Trophoblast cell (in vitro differentiated cells and primary cell): Measurements from ENCODE around the gene IFNAR1.

Experiments used
- DNase-seq, 2 donors: peaks; one replicate each; pipeline ENCODE4 v3.0.0-alpha.2; 2016
- H2AFZ ChIP-seq: 2 replicates; pipeline ENCODE4 v1.6.1; 2013; ENCODE audit warnings: low read length, moderate library complexity, mild to moderate bottlenecking; ENCODE audit not compliant: insufficient read depth, poor library complexity
- H2AK5ac ChIP-seq: 2 replicates; pipeline ENCODE4 v1.6.1; 2013; ENCODE audit warnings: mild to moderate bottlenecking, low read length
- H2BK120ac ChIP-seq: 2 replicates; pipeline ENCODE4 v1.6.1; 2013; ENCODE audit warnings: low read length, mild to moderate bottlenecking, moderate library complexity; ENCODE audit not compliant: insufficient read depth, poor library complexity
- H2BK12ac ChIP-seq: 2 replicates; pipeline ENCODE4 v1.6.1; 2013; ENCODE audit warnings: mild to moderate bottlenecking, low read length, moderate library complexity
- H2BK5ac ChIP-seq: 2 replicates; pipeline ENCODE4 v1.6.1; 2013; ENCODE audit warnings: low read length, low read depth, moderate library complexity, mild to moderate bottlenecking; ENCODE audit not compliant: poor library complexity
- H3K14ac ChIP-seq: 2 replicates; pipeline ENCODE4 v1.6.1; 2013; ENCODE audit warnings: mild to moderate bottlenecking, low read length
- H3K18ac ChIP-seq: 2 replicates; pipeline ENCODE4 v1.6.1; 2013; ENCODE audit warnings: mild to moderate bottlenecking, low read length
- H3K23ac ChIP-seq: 2 replicates; pipeline ENCODE4 v1.6.1; 2013; ENCODE audit warnings: low read length
- H3K27ac ChIP-seq: 2 replicates; pipeline ENCODE4 v1.5.1; 2013; ENCODE audit warnings: low read depth, mild to moderate bottlenecking, inconsistent platforms, low read length, moderate library complexity
- H3K27me3 ChIP-seq: 2 replicates; pipeline ENCODE4 v1.6.1; 2013; ENCODE audit warnings: inconsistent platforms, mild to moderate bottlenecking, low read length, moderate library complexity; ENCODE audit not compliant: insufficient read depth
- H3K36me3 ChIP-seq, 2 experiments: 1 replicate in 1 of 2; 2 replicates in 1 of 2; pipeline ENCODE4 v1.6.1; 2013; ENCODE audit warnings: low read length in 2 of 2, mild to moderate bottlenecking in 2 of 2, moderate library complexity in 1 of 2; ENCODE audit not compliant: insufficient read depth in 2 of 2, control insufficient read depth in 1 of 2
- H3K4ac ChIP-seq: 2 replicates; pipeline ENCODE4 v1.6.1; 2013; ENCODE audit warnings: low read depth, mild to moderate bottlenecking, low read length, moderate library complexity
- H3K4me1 ChIP-seq, 2 experiments: 1 replicate in 1 of 2; 2 replicates in 1 of 2; pipeline ENCODE4 v1.6.1; 2013; ENCODE audit warnings: low read length in 2 of 2, mild to moderate bottlenecking in 2 of 2, moderate library complexity in 1 of 2; ENCODE audit not compliant: insufficient read depth in 2 of 2, control insufficient read depth in 1 of 2
- H3K4me2 ChIP-seq: 2 replicates; pipeline ENCODE4 v1.6.1; 2013; ENCODE audit warnings: inconsistent platforms, mild to moderate bottlenecking, low read length, moderate library complexity
- H3K4me3 ChIP-seq: 2 replicates; pipeline ENCODE4 v1.5.1; 2013; ENCODE audit warnings: mild to moderate bottlenecking, low read depth, low read length, inconsistent platforms
- H3K79me1 ChIP-seq: one replicate; pipeline ENCODE4 v1.6.1; 2013; ENCODE audit warnings: low read length
- H3K79me2 ChIP-seq: 2 replicates; pipeline ENCODE4 v1.6.1; 2013; ENCODE audit warnings: low read length, mild to moderate bottlenecking; ENCODE audit not compliant: control insufficient read depth, insufficient read depth, poor library complexity
- H3K9ac ChIP-seq: 2 replicates; pipeline ENCODE4 v1.6.1; 2013; ENCODE audit warnings: mild to moderate bottlenecking, low read length
- H3K9me3 ChIP-seq: 2 replicates; pipeline ENCODE4 v1.6.1; 2013; ENCODE audit warnings: low read depth, mild to moderate bottlenecking, control low read depth, inconsistent platforms, low read length; ENCODE audit not compliant: insufficient read depth
- H4K12ac ChIP-seq: 2 replicates; pipeline ENCODE4 v1.6.1; 2013; ENCODE audit warnings: low read depth, mild to moderate bottlenecking, low read length, moderate library complexity
- H4K8ac ChIP-seq: 2 replicates; pipeline ENCODE4 v1.6.1; 2013; ENCODE audit warnings: low read depth, mild to moderate bottlenecking, low read length, moderate library complexity
- H4K91ac ChIP-seq: one replicate; pipeline ENCODE4 v1.6.1; 2013; ENCODE audit warnings: low read depth, mild to moderate bottlenecking, low read length, moderate library complexity
- WGBS: extraction: QIAGEN DNeasy Blood & Tissue Kit; methylation state at CpG from one replicate; pipeline ENCODE4 v1.1.7; 2013; ENCODE audit warnings: missing lambda C conversion rate; ENCODE audit not compliant: insufficient read length, insufficient coverage; ENCODE audit errors: extremely low coverage; 5-methylcytosine and 5-hydroxymethylcytosine counted together

Gene IFNAR1

GRCh38 chr21:33387294-33387693, 62.5 kb downstream of the IFNAR1 start:
- WGBS: no CpG with 5 or more reads among the region's 6 CpGs
- no peaks in the 10 kb centered on the region for H3K36me3 ChIP-seq
- no peaks in the 10 kb centered on the region for H3K79me2 ChIP-seq
- H2AFZ ChIP-seq: no peak overlapping the region
- no peak overlapping the region for H3K23ac ChIP-seq
- no peak overlapping the region for H3K27ac ChIP-seq
- no peaks in the 10 kb centered on the region for H3K27me3 ChIP-seq
- no peaks in the 10 kb centered on the region for H3K79me1 ChIP-seq
- no peak overlapping the region for H2BK12ac ChIP-seq
- no peak overlapping the region for H3K18ac ChIP-seq
- no peaks in the 10 kb centered on the region for H3K9me3 ChIP-seq
- peaks cover 8 to 12% of the 10 kb centered on the region in 2 experiments for H3K4me1 ChIP-seq
- H4K12ac ChIP-seq: no peak overlapping the region
- no peak overlapping the region for H2BK120ac ChIP-seq
- H3K4ac ChIP-seq: no peak overlapping the region
- no peak overlapping the region for H3K14ac ChIP-seq
- H3K9ac ChIP-seq: no peak overlapping the region
- no peak overlapping the region for H2AK5ac ChIP-seq
- no peak overlapping the region for H2BK5ac ChIP-seq
- no peak overlapping the region for H4K8ac ChIP-seq
- no peak overlapping the region for H3K4me2 ChIP-seq
- no peak for DNase-seq
- no peak overlapping the region for H4K91ac ChIP-seq
- H3K4me3 ChIP-seq: no peak overlapping the region

GRCh38 chr21:33388188-33388587, 63.4 kb downstream of the IFNAR1 start:
- no peak overlapping the region for H4K91ac ChIP-seq
- no CpG with 5 or more reads among the region's 4 CpGs for WGBS
- H2AFZ ChIP-seq: no peak overlapping the region
- peaks cover 3 to 7% of the 10 kb centered on the region in 2 experiments for H3K4me1 ChIP-seq
- no peak overlapping the region for H2AK5ac ChIP-seq
- no peak for DNase-seq
- no peak overlapping the region for H3K18ac ChIP-seq
- no peak overlapping the region for H3K4ac ChIP-seq
- no peak overlapping the region for H3K4me2 ChIP-seq
- no peak overlapping the region for H4K12ac ChIP-seq
- H3K9ac ChIP-seq: no peak overlapping the region
- H2BK120ac ChIP-seq: no peak overlapping the region
- no peak overlapping the region for H3K27ac ChIP-seq
- H2BK5ac ChIP-seq: no peak overlapping the region
- H3K14ac ChIP-seq: no peak overlapping the region
- H4K8ac ChIP-seq: no peak overlapping the region
- no peaks in the 10 kb centered on the region for H3K27me3 ChIP-seq
- H3K79me1 ChIP-seq: no peaks in the 10 kb centered on the region
- H3K23ac ChIP-seq: no peak overlapping the region
- H2BK12ac ChIP-seq: no peak overlapping the region
- H3K36me3 ChIP-seq: no peaks in the 10 kb centered on the region
- no peaks in the 10 kb centered on the region for H3K9me3 ChIP-seq
- H3K79me2 ChIP-seq: no peaks in the 10 kb centered on the region
- no peak overlapping the region for H3K4me3 ChIP-seq

- Histone ChIP-seq H3K23ac (no peak overlapping the region), H3K27me3 (no peaks in the 10 kb centered on the region), H3K4me1 (no peaks in the 10 kb centered on the region), H4K8ac (no peak overlapping the region), H3K14ac (no peak overlapping the region), H3K18ac (no peak overlapping the region), H2BK120ac (no peak overlapping the region), H2AFZ (no peak overlapping the region), H3K4me3 (no peak overlapping the region), H3K79me1 (no peaks in the 10 kb centered on the region), H4K12ac (no peak overlapping the region), H4K91ac (no peak overlapping the region), H2BK12ac (no peak overlapping the region), H3K9me3 (no peaks in the 10 kb centered on the region), H3K9ac (no peak overlapping the region), H3K27ac (no peak overlapping the region), H3K79me2 (no peaks in the 10 kb centered on the region), H3K4ac (no peak overlapping the region), H2BK5ac (no peak overlapping the region), H3K4me2 (no peak overlapping the region), H3K36me3 (no peaks in the 10 kb centered on the region), H2AK5ac (no peak overlapping the region)
- WGBS: no CpG with 5 or more reads among the region's 5 CpGs
- no peak for DNase-seq
Measured at GRCh38 chr21:33390479-33390878, 65.7 kb downstream of the IFNAR1 start.

DNA sequence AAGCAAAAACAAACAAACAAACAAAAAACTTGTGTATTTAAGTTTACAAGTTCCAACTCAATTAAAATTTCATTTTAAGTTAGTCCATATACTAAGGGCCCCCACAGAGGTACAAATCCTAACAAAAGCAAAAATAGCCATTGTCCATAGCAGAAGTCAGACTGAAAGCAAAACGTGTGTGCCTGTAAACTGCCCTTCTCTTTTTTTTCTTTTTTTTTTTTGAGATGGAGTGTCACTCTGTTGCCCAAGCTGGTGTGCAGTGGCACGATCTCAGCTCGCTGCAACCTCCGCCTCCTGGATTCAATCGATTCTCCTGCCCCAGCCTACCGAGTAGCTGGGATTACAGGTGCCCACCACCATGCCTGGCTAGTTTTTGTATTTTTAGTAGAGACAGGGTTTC, 66.9 kb downstream of the IFNAR1 start:
- Histone ChIP-seq H3K4ac (no peak overlapping the region), H3K27me3 (no peaks in the 10 kb centered on the region), H3K4me1 (no peaks in the 10 kb centered on the region), H4K91ac (no peak overlapping the region), H3K18ac (no peak overlapping the region), H3K79me2 (no peaks in the 10 kb centered on the region), H3K4me2 (no peak overlapping the region), H2BK12ac (no peak overlapping the region), H3K36me3 (no peaks in the 10 kb centered on the region), H4K8ac (no peak overlapping the region), H3K27ac (no peak overlapping the region), H2AK5ac (no peak overlapping the region), H3K9me3 (no peaks in the 10 kb centered on the region), H2AFZ (no peak overlapping the region), H4K12ac (no peak overlapping the region), H3K23ac (no peak overlapping the region), H3K14ac (no peak overlapping the region), H3K9ac (no peak overlapping the region), H3K79me1 (no peaks in the 10 kb centered on the region), H3K4me3 (no peak overlapping the region), H2BK5ac (no peak overlapping the region), H2BK120ac (no peak overlapping the region)
- DNase-seq: no peak
- no CpG with 5 or more reads among the region's 6 CpGs for WGBS
